Measurements from ENCODE around the gene HS3ST5.
"Not testable (repeated sequence)": the region's sequence is repeated elsewhere in the genome, so short reads cannot be mapped to it uniquely, and the experiment has no call there.

Gene HS3ST5

DNA sequence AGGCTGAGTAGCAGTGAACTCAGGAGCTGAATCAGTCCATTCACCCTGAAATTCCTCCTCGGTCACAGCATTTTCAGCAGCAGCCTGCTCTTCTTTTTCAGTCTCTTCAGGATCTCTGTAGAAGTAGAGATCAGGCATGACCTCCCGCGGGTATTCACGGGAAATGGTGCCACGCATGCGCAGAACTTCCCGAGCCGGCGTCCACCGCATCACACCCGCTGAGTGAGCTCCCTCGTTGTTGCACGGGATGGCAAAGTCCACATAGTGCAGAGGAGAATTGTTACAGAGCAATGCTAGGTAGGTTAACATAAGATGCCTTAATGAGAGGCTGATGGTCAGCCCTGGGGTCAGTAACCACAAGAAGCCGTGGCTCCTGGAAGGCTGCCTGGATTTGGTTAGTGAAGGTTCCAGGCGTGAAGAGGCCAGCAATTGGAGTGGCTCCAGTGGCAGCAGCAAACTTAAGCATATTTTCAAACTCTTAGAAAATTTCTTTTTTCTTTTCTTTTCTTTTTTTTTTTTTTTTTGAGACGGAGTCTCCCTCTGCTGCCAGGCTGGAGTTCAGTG lies 258.4 kb downstream of the HS3ST5 start:
- TF ChIP-seq, protein P1, sequence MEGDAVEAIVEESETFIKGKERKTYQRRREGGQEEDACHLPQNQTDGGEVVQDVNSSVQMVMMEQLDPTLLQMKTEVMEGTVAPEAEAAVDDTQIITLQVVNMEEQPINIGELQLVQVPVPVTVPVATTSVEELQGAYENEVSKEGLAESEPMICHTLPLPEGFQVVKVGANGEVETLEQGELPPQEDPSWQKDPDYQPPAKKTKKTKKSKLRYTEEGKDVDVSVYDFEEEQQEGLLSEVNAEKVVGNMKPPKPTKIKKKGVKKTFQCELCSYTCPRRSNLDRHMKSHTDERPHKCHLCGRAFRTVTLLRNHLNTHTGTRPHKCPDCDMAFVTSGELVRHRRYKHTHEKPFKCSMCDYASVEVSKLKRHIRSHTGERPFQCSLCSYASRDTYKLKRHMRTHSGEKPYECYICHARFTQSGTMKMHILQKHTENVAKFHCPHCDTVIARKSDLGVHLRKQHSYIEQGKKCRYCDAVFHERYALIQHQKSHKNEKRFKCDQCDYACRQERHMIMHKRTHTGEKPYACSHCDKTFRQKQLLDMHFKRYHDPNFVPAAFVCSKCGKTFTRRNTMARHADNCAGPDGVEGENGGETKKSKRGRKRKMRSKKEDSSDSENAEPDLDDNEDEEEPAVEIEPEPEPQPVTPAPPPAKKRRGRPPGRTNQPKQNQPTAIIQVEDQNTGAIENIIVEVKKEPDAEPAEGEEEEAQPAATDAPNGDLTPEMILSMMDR (IDR thresholded peaks at IDR 0.05; ENCODE audit: control insufficient read depth, extremely low read depth, insufficient read depth), result no peak
- DNase-seq (ENCODE audit: low read depth), result no peak
- no peak overlapping the region for H3K4me3 ChIP-seq (ENCODE audit: low read depth, low read length)

DNA sequence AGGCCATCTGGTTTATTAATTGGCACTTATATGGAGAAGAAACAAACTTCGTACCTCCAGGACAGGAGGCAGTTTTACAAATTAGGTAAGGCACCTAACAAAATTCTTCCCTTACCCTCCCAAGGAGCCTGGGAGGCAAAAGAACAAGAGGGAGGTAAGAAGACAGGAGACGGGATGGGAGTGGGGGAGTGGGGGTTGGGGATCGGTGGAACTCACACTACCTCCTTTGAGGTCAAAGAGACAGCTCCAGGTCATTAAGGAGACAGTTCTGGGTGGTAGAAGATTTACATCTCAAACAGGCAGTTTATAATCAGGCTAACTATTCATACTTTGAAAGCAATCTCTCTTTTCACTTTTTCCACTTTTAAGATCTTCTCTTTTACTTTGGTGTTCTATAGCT lies 259.6 kb downstream of the HS3ST5 start:
- no peak for DNase-seq (ENCODE audit: low read depth)
- H3K4me3 ChIP-seq (ENCODE audit: low read depth, low read length), result no peak overlapping the region
- TF ChIP-seq, protein P1 (IDR thresholded peaks at IDR 0.05; ENCODE audit: control insufficient read depth, extremely low read depth, insufficient read depth), result no peak

DNA sequence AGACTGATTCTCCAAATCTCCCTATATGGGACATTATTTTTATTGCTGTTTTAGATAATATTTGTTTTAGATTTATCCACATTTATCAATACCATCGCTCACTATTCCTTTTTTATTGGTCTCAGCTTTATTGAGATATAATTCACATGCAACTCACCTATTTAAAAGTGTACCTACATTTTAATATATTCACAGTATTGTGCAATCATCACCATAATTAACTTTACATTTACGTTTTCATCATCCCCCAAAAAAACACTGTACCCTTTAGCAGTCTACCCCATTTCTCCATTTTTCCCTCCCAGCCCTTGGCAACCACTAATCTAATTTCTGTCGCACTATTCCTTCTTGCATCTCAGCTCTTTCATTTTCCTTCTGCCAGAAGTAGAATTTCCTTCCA lies 261.1 kb downstream of the HS3ST5 start:
- DNase-seq (ENCODE audit: low read depth), result no peak
- no peak overlapping the region for H3K4me3 ChIP-seq (ENCODE audit: low read depth, low read length)
- TF ChIP-seq, protein P1 (IDR thresholded peaks at IDR 0.05; ENCODE audit: control insufficient read depth, extremely low read depth, insufficient read depth), result no peak

DNA sequence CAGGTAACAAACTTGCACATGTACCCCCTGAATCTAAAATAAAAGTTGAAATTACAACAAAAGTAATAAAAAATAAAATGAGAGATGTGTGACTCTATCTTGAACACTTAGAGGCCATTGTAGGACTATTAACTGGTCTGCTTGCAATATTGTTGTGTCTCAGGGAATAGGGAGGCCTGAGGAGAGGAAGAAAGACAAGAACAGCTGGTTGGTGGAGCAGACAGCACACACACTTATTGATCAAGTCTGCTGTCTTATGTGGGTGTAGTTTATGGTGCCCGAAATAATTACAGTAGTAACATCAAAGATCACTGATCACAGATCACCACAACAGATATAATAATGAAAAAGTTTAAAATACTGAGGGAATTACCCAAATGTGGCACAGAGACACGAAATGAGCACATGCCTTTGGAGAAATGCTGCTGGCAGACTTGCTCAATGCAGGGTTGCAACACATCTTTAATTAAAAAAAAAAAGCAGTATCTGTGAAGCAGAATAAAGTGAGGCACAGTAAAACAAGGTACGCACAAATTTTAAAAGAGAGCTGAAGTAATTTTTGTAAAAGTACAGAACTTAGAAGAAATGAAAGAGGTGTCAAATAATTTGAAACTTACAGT lies 261.8 kb downstream of the HS3ST5 start:
- DNase-seq (ENCODE audit: low read depth), result no peak
- H3K4me3 ChIP-seq (ENCODE audit: low read depth, low read length), result no peak overlapping the region
- TF ChIP-seq, protein P1 (IDR thresholded peaks at IDR 0.05; ENCODE audit: control insufficient read depth, extremely low read depth, insufficient read depth), result no peak

DNA sequence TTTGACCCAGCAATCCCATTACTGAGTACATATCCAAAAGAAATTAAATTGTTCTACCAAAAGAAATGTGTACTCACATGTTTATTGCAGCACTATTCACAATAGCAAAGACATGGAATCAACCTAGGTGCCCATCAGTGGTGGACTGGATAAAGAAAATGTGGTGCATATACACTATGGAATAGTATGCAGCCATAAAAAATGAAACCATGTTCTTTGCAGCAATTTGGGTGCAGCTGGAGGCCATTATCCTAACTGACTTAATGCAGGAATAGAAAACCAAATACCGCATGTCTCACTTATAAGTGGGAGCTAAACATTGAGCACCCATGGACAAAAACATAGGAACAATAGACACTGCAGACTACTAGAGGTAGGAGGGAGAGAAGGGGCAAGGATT lies 262.4 kb downstream of the HS3ST5 start:
- DNase-seq (ENCODE audit: low read depth), result not testable (repeated sequence)

DNA sequence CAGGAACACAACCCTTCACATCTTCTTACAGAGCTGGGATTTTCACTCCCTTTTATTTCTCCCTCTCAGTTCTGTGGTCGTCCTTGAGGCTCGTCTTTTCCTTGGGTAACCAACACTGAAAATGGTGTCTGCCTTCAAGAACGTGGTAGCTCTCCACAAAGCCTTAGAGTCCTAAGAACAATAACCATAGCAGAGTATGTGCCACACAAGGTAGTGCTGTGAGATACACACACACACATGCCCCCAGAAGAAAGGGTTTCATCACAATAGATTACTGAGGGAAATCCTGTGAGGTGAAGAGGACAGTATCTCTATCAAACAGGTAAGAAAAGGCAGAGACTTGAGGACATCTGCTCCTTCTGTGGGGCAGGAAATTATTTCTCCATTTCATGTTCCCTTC lies 267.0 kb downstream of the HS3ST5 start:
- no peak for DNase-seq (ENCODE audit: low read depth)
- TF ChIP-seq, protein P1 (IDR thresholded peaks at IDR 0.05; ENCODE audit: control insufficient read depth, extremely low read depth, insufficient read depth), result no peak
- no peak overlapping the region for H3K4me3 ChIP-seq (ENCODE audit: low read depth, low read length)

More for the DNA sequence above, 262.4 kb downstream of the HS3ST5 start:
- H3K4me3 ChIP-seq (ENCODE audit: low read depth, low read length), result not testable (repeated sequence)

DNA sequence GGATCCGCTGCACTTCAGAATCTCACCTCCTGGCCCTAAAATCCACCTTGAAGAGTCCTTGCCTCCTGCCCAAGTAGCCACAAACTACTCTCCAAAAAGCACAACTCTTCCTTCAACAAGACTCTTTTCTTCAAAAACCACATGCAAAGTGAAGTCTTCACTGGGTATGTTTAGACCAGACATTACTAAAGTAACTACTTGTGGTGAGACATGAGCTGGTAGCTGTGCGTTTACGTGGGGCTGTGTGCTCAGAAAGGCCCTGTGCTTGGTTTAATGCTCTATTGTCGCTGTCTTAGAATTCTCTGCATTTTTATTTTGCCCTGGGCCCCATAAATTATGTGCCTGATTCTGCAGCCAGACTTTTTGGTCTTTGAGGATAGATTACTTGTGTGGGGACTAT lies 267.5 kb downstream of the HS3ST5 start:
- TF ChIP-seq, protein P1 (IDR thresholded peaks at IDR 0.05; ENCODE audit: control insufficient read depth, extremely low read depth, insufficient read depth), result no peak

More for the DNA sequence above, 267.5 kb downstream of the HS3ST5 start:
- H3K4me3 ChIP-seq (ENCODE audit: low read depth, low read length), result no peak overlapping the region
- DNase-seq (ENCODE audit: low read depth), result no peak

All from LNCaP clone FGC (cell line).